GM15510 (cell line): ENCODE results near the gene SERPINA3.

Source experiments
- POLR2A ChIP-seq: IDR thresholded peaks from 3 replicates; pipeline ENCODE4 v1.6.1; 2011; ENCODE audit warnings: borderline replicate concordance; ENCODE audit not compliant: insufficient read length; ENCODE audit errors: extremely low read depth

SERPINA3 gene

GRCh38 chr14:94596361-94596760 is 15.8 kb upstream of the SERPINA3 start:
- TF ChIP-seq POLR2A, result no peak

- TF ChIP-seq POLR2A, result no peak
These were observed 14.4 kb upstream of the SERPINA3 start for GRCh38 chr14:94597788-94598187.

GRCh38 chr14:94598506-94598815 is 13.7 kb upstream of the SERPINA3 start:
- no peak for TF ChIP-seq POLR2A

- no peak for TF ChIP-seq POLR2A
These were observed 13.2 kb upstream of the SERPINA3 start for GRCh38 chr14:94598816-94599655.

GRCh38 chr14:94599656-94600004 is 12.6 kb upstream of the SERPINA3 start:
- TF ChIP-seq POLR2A, result no peak

GRCh38 chr14:94600148-94600545 is 12.0 kb upstream of the SERPINA3 start:
- TF ChIP-seq POLR2A, result no peak

- no peak for TF ChIP-seq POLR2A
These were observed 10.3 kb upstream of the SERPINA3 start for GRCh38 chr14:94601884-94602391.

GRCh38 chr14:94602722-94603121 is 9.5 kb upstream of the SERPINA3 start:
- no peak for TF ChIP-seq POLR2A

GRCh38 chr14:94605361-94605760 is 6.8 kb upstream of the SERPINA3 start:
- no peak for TF ChIP-seq POLR2A

- no peak for TF ChIP-seq POLR2A
These were observed 1.0 kb upstream of the SERPINA3 start for GRCh38 chr14:94611179-94611578.

GRCh38 chr14:94612580-94613554 is 676 bp downstream of the SERPINA3 start:
- no peak for TF ChIP-seq POLR2A

GRCh38 chr14:94613720-94614644 is 1.8 kb downstream of the SERPINA3 start:
- no peak for TF ChIP-seq POLR2A

GRCh38 chr14:94614802-94615201 is 2.6 kb downstream of the SERPINA3 start:
- TF ChIP-seq POLR2A, result no peak

GRCh38 chr14:94615254-94615653 is 3.1 kb downstream of the SERPINA3 start:
- TF ChIP-seq POLR2A, result no peak
